Cerebellar nuclear complex (tissue), 1 donor: ENCODE data around the gene CALD1.

Source experiments
- DNase-seq, 2 experiments: peaks; one replicate each; lab custom pipeline; 2025; lab: John Stamatoyannopoulos, UW

The CALD1 gene

GRCh38 chr7:134925766-134926165 lies 146.3 kb downstream of the CALD1 start:
- no peak for DNase-seq

DNA sequence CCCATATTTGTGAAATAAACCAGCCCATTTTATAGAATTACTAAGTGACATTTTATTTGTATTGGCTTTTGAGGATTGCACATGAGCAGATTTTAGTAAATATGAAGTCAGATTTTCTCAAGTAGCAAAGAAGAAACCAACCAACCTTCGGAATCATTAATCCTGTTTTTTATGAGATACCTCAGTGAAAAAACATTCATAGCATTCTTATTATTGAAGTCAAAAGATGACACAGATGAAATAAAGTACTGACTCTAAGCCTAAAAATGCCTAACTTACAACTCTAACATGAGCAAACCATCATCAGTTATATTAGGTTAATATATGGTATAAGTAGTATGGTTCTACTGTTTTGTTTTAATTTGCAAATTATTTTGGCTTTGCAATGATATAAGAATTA lies 147.0 kb downstream of the CALD1 start:
- no peak for DNase-seq

DNA sequence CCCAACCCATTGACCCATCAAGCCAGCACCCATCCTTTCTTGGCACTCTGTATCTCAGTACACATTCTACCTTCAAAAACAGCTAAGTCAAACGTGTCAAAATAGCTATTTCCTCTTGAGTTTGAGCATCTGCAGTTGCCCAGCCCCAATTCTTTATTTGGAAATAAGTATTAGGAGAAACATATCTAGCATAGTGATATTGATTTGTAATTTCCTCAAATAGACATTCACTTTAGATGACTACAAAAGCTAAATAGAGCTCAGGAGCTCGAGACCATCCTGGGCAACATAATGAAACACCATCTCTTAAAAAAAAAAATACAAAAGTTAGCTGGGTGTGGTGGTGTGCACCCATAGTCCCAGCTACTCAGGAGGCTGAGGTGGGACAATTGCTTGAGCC lies 147.6 kb downstream of the CALD1 start:
- no peak for DNase-seq

GRCh38 chr7:134927723-134928122 lies 148.3 kb downstream of the CALD1 start:
- no peak for DNase-seq

- DNase-seq: no peak
Observed at GRCh38 chr7:134928554-134928953, 149.1 kb downstream of the CALD1 start.

- DNase-seq: no peak
Observed at GRCh38 chr7:134931487-134931886, 152.1 kb downstream of the CALD1 start.

DNA sequence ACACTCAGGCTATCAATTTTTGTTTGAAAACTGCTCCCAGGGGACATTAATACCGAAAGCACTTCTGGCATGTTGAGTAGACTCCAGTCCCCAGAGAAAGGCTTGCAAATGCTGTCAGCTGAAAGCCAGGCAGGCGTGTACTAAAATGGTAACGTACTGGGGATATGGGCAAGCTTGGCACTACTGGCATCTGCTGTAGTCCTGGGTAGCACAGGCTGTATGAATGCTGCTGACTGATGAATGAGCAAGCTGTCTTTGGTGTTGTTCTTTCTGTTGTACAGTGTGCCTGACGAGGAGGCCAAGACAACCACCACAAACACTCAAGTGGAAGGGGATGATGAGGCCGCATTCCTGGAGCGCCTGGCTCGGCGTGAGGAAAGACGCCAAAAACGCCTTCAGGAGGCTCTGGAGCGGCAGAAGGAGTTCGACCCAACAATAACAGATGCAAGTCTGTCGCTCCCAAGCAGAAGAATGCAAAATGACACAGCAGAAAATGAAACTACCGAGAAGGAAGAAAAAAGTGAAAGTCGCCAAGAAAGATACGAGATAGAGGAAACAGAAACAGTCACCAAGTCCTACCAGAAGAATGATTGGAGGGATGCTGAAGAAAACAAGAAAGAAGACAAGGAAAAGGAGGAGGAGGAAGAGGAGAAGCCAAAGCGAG lies 153.4 kb downstream of the CALD1 start:
- DNase-seq: peak; percentile 20 to 71

DNA sequence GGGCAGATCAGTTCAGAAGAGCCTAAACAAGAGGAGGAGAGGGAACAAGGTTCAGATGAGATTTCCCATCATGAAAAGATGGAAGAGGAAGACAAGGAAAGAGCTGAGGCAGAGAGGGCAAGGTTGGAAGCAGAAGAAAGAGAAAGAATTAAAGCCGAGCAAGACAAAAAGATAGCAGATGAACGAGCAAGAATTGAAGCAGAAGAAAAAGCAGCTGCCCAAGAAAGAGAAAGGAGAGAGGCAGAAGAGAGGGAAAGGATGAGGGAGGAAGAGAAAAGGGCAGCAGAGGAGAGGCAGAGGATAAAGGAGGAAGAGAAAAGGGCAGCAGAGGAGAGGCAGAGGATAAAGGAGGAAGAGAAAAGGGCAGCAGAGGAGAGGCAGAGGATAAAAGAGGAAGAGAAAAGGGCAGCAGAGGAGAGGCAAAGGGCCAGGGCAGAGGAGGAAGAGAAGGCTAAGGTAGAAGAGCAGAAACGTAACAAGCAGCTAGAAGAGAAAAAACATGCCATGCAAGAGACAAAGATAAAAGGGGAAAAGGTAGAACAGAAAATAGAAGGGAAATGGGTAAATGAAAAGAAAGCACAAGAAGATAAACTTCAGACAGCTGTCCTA lies 154.1 kb downstream of the CALD1 start:
- DNase-seq: no peak

- DNase-seq: no peak
Observed at GRCh38 chr7:134935701-134936100, 156.3 kb downstream of the CALD1 start.

- no peak for DNase-seq
Observed at GRCh38 chr7:134936893-134937510, 157.6 kb downstream of the CALD1 start.

DNA sequence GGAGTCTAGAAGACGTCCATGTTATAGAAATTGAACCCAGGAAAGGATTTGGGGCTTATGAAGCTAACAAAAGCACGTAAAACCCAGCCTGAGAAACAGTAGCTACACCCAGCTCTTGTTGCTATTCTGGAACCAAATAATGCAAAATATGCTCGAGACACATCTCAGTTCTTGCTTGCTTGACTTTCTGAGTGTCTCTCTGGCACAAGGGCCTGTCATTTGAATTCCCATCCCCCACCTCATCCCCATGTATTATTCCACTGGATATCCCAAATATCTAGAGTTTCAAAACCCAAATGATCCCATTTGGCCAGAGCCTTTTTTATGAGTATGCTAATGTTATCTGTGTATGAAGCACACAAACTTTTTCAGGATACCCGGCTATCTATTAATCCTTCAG lies 158.7 kb downstream of the CALD1 start:
- no peak for DNase-seq

DNA sequence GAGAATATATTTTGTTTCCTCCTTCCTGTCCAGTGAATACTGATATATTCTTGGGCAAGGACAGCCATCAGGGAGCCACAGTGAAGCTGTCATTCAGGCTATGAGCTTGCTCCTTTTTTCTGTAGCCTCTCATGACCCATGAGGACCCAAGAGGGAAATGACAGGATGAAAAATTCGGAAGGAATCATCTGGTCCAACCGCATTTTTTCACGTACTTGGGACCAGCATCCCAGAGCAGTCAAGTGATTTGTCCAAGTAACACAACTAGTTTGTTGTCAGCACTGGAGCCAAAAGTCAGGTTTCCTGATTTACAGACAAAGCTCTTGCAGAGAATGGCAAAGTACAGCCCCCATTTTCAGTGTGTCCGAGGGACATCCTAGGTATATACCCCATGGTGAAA lies 159.7 kb downstream of the CALD1 start:
- no peak for DNase-seq

DNA sequence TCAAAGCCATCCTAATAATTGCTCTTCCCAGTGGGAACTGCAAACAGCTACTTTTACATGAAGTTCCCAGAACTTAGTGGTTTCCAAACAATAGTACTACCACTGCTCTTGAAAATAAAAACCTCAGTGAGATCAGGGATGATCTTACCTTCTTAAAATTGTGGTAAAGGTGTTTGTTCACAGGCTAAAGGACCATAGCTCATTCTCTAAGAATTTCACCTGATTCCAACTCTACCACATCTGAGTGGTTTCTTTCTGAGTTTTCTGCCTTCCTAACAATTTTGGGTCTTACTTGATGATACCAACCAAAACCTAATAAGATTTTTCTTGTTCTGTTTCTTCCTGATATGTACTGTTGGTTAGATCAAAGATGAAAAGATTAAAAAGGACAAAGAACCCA lies 161.3 kb downstream of the CALD1 start:
- DNase-seq: no peak

DNA sequence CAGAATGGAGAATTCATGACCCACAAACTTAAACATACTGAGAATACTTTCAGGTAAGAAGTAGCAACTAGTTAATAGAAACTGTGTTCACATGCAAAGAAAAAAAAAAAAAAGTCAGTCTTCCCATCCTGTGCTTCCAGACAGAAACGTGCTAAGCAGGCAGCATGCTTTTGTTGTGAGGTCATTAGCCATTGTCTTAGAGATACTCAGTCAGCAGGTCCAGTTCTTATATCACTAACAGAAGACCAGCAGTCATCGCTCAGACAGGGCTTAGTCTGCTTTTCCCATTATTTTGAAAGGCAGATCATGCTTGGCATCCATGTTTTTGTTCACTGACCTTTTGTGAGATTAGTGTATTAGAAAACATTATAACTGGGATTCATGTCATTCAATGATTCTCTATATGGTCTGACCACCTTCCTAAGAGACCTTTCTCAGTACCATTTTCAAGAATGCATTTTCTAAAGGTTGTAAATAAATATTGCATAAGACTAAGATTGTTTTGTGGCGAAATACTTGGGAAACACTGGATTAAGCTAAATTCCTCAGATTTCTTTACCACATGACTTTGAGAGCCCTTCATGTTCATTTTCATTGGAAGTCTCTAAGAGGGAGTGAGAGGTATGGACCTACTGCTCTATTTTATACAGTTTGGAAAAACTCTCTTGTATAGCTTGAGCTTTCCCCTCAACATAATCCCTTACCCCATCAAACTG lies 161.9 kb downstream of the CALD1 start:
- no peak for DNase-seq

DNA sequence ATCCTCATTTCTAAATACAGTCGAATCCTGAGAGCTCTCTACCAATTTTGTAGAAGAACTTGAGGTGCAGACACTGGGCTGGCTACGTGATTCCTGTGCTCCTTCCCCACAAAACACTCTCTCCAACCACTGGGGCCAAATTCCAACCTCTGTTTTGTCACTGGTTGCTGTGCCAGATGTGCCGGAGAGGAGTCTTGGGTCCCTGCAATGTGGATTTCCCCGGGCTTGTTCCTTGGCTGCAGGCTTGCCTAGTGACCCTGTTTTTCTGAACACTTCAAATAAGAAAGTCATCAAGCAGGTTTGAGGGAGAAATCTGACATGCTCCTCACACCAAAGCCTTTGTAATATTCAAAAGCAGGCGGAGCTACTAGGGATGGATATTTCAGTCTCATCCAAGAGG lies 162.5 kb downstream of the CALD1 start:
- no peak for DNase-seq

DNA sequence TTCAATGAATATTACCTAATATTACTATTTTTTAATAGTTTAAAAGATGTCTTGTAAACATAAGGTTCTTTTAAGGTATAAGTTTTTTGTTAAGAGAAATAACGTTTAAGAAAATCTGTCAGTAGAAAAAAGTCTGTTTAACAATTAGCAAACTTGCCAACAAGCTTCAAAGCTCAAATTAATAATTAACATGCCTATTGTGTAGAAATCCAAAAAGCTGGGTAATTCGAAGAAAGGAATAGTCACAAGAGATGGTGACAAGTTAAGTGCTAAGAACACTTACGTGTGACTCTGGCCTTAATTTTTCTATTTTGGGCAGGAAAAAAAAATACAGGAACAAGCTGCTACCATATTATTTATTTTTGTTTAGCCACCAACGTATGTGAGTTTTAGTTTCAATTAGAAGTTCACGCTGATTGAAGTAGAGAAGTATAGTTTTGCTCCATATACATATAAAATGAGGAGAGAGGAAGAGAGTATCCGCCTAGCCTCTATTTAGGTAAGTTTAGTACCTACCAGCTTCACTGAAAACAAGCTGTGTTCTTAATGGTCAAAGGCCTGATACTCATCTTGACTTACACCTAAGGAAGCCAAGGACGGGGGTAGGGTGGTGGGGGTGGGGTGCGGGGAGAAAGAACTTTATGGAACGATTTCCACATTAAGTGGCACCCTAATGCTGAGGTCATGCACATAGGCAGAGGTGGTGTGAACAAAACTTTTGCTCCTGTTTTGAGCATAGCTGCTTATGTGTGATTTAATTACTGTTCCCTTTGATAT lies 163.4 kb downstream of the CALD1 start:
- no peak for DNase-seq

- DNase-seq: no peak
Observed at GRCh38 chr7:134943785-134944400, 164.5 kb downstream of the CALD1 start.

GRCh38 chr7:134945691-134946090 lies 166.3 kb downstream of the CALD1 start:
- no peak for DNase-seq

GRCh38 chr7:134946260-134946659 lies 166.8 kb downstream of the CALD1 start:
- DNase-seq: no peak

- DNase-seq: no peak
Observed at GRCh38 chr7:134947329-134947728, 167.9 kb downstream of the CALD1 start.

DNA sequence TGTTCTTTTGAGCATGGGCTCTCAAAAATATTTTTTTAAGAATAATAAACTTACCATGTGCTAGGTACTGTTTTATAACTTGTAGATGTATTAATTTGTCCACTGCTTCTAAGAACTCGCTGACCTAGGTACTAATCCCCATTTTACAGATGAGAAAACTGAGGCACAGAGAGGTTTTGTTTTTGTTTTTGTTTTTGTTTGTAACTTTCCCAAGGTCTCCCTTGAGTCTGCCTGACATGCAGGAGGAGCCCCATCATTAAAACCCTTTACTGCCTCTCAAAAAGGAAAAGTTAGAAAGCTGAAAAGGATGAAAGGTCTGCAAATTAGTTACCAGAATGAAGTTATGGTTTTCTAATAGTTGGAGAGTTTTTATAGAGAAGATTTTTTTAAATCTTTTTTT lies 168.4 kb downstream of the CALD1 start:
- DNase-seq: no peak

DNA sequence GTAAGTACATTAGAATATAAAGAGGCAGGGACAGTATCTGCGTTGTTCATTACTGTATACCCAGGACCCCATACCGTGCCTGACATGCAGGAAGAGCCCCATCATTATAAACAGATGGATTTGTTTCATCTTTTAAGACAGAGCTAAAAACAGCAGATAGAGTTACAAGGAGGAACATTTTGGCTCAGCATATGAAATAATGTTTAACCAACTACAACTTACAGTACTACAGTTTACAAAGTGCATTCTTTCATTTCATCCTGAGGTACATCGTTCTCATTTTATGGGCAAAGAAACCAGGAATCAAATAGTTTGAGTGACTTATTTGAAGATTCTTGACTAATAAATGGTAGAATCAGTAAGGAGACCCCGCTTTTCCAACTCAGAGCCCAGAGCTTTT lies 168.8 kb downstream of the CALD1 start:
- no peak for DNase-seq
